RKO (cell line): ENCODE data around the gene PET100.
A peak's percentile ranks its signal among the peaks of the same experiment; 100 is the strongest.

Experiments used
- DNase-seq: peaks from one replicate; pipeline ENCODE4 v3.0.0-alpha.2; 2016; ENCODE audit warnings: low spot score

Gene PET100

GRCh38 chr19:7650148-7650547 lies 20.6 kb downstream of the PET100 start:
- DNase-seq: no peak

DNA sequence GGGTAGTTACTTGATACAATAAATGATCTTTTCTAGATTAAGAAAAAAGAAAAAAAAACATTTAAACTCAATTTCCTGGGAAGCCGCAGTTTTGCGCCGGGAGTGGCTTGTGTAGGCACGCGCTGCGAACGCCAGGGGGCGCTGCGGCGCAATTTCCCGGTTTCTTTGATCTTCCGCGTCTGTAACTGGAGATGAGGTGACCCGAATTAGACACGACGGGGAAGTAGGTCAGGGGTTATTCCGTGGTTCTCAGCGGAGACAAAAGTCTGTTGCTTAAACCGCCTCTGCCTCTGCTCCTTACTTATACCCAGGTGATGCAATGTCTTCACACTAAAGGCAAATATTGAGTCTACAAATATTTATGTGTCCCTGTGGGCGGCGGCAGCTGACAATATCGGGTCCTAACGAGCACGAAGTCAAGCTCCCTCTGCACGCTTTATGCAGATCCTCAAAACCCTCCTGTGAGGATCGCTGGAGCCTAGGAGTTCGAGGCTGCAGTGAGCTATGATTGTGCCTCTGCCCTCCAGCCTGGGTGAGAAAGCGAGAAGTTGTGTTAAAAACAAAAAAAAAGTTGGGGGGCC lies 22.6 kb downstream of the PET100 start:
- DNase-seq: peak; percentile 82

DNA sequence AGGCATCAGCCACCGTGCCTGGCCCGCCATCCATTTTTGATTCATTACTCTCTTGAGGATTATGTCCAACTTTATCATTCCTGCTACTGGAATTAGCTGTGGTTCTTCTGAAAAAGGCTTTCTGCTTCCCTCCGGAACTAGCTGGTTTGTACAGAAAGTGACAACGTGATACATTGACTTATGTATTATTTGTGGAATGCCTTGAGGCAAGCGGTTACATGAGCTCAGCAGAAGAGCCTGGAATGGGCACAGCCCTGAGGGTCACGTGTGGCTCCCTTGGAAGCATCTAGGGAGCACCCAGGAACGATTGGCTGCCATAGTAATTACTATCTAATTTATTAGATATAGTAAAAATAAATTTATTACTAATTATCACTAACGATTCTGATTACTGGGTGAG lies 24.8 kb downstream of the PET100 start:
- no peak for DNase-seq

- no peak for DNase-seq
Measured at GRCh38 chr19:7655581-7655980, 26.0 kb downstream of the PET100 start.

GRCh38 chr19:7657131-7657751 lies 27.6 kb downstream of the PET100 start:
- no peak for DNase-seq

DNA sequence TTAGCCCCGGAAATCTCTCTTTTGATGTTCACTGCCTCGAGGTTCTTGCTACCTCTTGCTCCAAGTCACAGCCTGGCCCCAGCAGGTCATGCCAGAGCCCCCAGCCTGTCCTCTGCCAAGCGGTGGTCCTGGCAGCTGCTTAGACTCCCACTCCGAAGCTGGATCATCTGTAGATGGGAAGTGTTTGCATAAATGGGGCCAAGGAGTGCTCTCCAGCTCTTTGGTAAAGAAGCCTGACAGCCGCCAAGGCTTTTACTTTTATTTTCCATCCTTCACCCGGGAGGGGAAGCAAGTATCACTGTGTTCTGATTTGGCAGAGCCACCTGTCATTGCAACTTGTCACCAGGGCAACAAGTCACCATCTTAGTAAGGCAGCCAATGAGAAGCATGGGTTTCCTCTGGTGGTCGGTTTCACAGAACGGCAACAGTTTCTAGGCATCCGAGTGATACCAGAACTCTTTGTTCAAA lies 28.7 kb downstream of the PET100 start:
- no peak for DNase-seq

- DNase-seq: no peak
Measured at GRCh38 chr19:7661744-7662538, 32.3 kb downstream of the PET100 start.

- DNase-seq: no peak
Measured at GRCh38 chr19:7662657-7663056, 33.1 kb downstream of the PET100 start.

DNA sequence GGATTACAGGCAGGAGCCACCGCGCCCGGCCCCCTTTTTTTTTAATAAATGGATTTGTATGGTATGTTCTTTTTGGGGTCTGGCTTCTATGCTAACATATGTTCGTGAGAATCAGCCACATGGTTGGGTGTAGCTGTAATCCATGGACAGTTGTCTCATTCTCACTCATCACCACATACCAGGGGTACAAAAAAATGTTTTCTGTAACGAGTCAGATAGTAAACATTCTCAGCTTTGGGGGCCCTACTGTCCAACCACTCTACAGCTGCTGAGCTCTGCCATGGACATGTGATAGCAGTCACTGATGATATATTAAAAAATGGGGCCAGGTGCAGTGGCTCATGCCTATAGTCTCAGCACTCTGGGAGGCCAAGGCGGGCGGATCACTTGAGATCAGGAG lies 34.1 kb downstream of the PET100 start:
- DNase-seq: no peak

DNA sequence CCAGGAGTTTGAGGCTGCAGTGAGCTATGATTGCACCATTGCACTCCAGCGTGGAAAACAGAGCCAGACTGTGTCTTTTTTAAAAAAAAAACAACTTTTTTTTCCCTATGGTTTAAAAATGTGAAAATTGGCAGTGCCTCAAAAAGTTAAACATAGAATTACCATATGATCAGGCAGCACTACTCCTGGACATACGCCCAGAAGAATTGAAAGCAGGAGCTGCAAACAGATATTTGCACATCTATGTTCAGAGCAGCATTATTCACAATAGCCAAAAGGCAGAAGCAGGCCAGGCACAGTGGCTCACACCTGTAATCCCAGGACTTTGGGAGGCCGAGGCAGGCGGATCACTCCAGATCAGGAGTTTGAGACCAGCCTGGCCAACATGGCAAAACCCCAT lies 35.5 kb downstream of the PET100 start:
- no peak for DNase-seq

GRCh38 chr19:7668842-7669241 lies 39.2 kb downstream of the PET100 start, which contains the start of gene RETN:
RETN (plus strand) TSS chr19:7669049; CDS start chr19:7669327, 278 bp downstream.
- DNase-seq: no peak

DNA sequence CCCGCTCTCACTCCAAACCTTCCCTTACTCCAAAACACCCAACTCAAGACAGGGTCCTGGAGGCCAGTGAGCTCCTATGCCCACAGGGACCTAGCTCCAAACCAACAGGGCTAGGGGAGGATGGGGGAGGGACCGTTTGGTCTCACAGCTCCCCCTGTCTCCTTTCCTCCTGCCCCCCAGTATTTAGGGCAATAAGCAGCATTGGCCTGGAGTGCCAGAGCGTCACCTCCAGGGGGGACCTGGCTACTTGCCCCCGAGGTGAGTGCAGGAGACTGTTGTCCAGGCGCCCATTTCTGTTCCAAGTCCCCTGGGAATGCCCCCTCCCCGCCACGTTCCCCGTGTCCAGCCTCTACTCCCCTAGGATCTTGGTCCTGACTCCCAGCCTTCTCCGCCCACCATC lies 40.0 kb downstream of the PET100 start:
- DNase-seq: no peak

- no peak for DNase-seq
Measured at GRCh38 chr19:7670150-7670783, 40.7 kb downstream of the PET100 start.

DNA sequence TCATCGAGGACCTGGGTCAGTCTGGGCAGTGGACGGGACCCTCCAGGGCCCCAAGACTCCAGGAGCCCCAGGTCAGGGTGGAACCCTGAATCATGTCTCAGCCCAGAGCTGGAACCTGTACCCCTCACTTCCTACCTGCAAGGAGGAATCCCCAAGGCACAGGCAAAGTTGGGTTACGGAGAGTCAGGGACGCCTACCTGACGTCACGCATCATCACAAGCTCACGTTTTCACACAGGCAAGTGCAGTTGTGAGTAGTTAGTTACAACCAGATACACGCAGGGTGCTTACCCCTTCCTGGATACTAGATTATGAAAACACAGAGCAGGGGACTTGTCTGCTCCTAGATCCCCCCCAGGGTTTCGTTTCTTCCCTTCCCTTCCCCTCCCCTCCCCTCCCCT lies 41.2 kb downstream of the PET100 start:
- no peak for DNase-seq

DNA sequence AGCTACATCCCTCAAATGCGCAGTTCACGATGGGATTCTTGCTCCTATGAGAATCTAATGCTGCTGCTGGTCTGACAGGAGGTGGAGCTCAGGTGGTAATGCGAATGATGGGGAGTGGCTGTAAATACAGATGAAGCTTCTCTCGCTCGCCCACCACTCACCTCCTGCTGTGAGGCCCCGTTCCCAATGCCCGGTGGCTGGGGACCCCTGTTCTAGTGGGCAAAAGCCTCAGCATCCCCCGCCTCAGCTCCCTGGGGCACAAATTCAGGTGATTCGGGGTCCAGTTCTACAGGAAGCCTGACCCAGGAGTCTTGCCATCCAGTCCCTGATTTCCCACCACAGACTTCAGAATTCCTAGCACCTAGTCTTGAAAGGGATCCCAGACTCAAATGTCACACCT lies 42.9 kb downstream of the PET100 start:
- no peak for DNase-seq

DNA sequence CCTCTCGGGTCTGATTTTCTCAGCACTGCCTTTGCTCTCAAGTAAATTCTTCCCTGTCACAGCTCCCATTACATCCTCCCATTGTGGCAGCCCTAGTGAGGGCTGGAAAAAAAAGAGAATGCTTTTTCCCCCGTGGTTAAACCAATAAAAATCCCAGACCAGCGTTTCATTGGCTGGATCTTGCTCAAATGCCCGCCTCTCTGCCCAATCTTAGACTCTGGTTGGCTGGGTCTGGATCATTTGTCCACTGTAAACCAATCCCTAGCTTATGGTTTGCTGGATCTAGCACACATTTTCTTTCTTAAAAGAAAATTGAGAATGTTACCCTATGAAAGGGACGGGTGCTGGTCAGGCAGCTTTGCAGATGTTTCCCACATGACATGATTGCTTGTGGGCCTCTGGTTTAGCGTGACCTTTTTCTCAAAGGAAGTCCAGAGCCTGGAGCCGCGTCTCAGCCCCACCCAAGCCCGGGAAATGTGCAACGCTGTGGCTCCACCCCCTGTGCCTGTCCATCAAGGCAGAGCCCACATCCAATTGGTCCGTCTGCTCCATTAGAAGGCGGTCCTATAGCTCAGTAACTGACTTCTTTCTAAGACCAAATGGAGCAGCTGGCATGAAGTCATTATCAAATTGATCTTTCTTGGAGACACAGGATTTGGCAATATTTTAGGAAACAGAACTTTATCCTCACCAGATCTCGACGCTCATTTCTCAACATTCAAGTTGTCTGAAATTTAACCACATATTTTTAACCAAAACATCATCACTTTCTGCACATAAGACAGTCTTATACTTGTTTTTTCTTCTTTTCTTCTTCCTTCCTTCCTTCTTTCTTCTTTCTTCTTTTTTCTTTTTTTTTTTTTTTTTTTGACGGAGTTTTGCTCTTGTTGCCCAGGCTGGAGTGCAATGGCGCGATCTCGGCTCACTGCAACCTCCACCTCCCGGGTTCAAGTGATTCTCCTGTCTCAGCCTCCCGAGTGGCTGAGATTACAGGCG lies 44.7 kb downstream of the PET100 start:
- DNase-seq: peak; percentile 86

DNA sequence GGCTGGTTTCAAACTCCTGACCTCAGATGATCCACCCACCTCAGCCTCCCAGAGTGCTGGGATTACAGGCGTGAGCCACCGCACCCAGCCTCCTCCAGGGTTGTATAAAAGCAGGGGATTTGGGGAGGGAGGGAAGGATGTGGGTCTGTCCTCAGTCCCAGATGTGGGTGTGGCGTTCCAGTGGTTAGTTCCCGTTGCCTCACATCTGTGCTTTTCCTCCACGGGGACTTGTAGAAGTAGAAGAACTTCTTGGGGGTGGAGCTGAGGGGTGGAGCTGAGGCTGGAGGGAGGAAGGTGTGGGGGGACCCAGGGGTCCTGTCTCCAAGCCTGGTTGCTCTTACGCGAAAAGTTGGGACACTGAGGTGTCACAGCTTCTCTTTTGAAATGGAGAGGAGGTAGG lies 46.8 kb downstream of the PET100 start:
- DNase-seq: no peak

- no peak for DNase-seq
Measured at GRCh38 chr19:7676854-7677253, 47.3 kb downstream of the PET100 start, which contains the start of gene MCEMP1. MCEMP1 (plus strand) TSS chr19:7677090; CDS start chr19:7677121, 31 bp downstream.

- DNase-seq: no peak
Measured at GRCh38 chr19:7677669-7678311, 48.2 kb downstream of the PET100 start.

GRCh38 chr19:7678971-7679751 lies 49.6 kb downstream of the PET100 start:
- DNase-seq: no peak
